Stomach (tissue), 4 donors: Measurements from ENCODE around the gene KRTAP19-8.

Experiments used
- POLR2A ChIP-seq, 4 donors: fragments of 450-650 bp; IDR thresholded peaks; one replicate each; pipeline ENCODE4 v1.6.1; 2016; ENCODE audit warnings: antibody characterized with exemption in 4 of 4, control low read depth in 2 of 4, mild to moderate bottlenecking in 1 of 4, moderate library complexity in 1 of 4
- POLR2AphosphoS5 ChIP-seq, 3 donors: sonication (generic); formaldehyde crosslinking; IDR thresholded peaks; one replicate each; pipeline ENCODE4 v1.6.1; 2016; ENCODE audit warnings: antibody characterized with exemption in 3 of 3
- TF ChIP-seq, protein P1 (sequence below), 7 experiments: fragments of 450-650 bp in 4 of 7; fragments of 200-600 bp in 3 of 7; sonication (generic) in 3 of 7; IDR thresholded peaks; one replicate each; pipeline ENCODE4 v1.5.1; 2016 to 2019; ENCODE audit warnings: antibody characterized with exemption in 7 of 7, control low read depth in 2 of 7, mild to moderate bottlenecking in 1 of 7

DNA sequence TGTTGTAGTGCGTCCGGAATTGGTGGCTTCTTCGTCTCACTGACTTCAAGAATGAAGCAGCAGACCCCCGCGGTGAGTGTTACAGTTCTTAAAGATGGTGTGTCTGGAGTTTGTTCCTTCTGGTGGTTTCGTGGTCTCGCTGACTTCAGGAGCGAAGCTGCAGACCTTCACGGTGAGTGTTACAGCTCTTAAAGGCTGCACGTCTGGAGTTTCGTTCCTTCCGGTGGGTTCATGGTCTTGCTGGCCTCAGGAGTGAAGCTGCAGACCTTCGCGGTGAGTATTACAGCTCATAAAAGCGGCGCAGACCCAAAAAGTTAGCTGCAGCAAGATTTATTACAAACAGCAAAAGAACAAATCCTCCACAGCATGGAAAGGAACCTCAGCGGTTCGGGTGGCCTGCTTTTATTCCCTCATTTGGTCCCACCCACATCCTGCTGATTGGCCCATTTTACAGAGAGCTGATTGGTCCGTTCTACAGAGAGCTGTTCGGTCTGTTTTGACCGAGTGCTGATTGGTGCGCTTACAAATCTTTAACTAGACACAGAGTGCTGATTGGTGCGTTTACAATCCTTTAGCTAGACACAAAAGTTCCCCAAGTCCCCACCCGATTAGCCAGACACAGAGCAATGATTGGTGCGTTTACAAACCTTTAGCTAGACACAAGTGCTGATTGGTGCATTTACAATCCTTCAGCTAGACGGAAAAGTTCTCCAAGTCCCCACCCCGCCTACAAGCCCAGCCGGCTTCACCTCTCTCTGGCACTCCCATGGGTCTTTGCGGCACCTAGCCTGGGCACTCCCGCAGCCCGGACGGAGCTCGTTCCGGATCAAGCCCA lies 49.6 kb upstream of the KRTAP19-8 start:
- TF ChIP-seq, protein P1, sequence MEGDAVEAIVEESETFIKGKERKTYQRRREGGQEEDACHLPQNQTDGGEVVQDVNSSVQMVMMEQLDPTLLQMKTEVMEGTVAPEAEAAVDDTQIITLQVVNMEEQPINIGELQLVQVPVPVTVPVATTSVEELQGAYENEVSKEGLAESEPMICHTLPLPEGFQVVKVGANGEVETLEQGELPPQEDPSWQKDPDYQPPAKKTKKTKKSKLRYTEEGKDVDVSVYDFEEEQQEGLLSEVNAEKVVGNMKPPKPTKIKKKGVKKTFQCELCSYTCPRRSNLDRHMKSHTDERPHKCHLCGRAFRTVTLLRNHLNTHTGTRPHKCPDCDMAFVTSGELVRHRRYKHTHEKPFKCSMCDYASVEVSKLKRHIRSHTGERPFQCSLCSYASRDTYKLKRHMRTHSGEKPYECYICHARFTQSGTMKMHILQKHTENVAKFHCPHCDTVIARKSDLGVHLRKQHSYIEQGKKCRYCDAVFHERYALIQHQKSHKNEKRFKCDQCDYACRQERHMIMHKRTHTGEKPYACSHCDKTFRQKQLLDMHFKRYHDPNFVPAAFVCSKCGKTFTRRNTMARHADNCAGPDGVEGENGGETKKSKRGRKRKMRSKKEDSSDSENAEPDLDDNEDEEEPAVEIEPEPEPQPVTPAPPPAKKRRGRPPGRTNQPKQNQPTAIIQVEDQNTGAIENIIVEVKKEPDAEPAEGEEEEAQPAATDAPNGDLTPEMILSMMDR (IDR thresholded peaks at IDR 0.05): no peak
- TF ChIP-seq POLR2A (IDR thresholded peaks at IDR 0.05): no peak
- TF ChIP-seq POLR2AphosphoS5 (IDR thresholded peaks at IDR 0.05): no peak
